LNCAP (cell line): ENCODE measurements around the gene GPR141.

Source experiments
- CTCF ChIP-seq: fragments of 450-650 bp; IDR thresholded peaks from 2 replicates; pipeline ENCODE4 v1.5.1; 2017; ENCODE audit warnings: mild to moderate bottlenecking

GPR141 gene

GRCh38 chr7:37759526-37759925, 76.0 kb downstream of the GPR141 start:
- TF ChIP-seq CTCF: no peak

DNA sequence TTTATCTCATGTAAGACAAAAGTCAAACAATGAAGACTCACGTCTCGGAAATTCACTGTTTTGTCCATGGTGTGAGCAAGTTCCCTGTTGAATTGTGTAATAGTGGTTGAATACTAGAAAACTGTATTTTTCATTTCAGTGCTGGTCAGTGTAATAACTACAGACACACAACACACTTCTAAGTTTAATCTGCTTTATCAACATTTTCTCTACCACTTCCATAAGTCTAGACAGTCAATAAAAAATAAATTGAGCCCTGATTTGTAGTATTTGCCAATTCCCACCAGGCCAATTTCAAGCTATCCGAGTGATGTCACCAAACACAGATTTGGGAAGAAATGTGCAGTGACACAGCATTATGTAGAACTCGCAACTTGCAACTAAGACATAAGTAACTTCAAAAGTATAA, 81.9 kb downstream of the GPR141 start:
- no peak for TF ChIP-seq CTCF

DNA sequence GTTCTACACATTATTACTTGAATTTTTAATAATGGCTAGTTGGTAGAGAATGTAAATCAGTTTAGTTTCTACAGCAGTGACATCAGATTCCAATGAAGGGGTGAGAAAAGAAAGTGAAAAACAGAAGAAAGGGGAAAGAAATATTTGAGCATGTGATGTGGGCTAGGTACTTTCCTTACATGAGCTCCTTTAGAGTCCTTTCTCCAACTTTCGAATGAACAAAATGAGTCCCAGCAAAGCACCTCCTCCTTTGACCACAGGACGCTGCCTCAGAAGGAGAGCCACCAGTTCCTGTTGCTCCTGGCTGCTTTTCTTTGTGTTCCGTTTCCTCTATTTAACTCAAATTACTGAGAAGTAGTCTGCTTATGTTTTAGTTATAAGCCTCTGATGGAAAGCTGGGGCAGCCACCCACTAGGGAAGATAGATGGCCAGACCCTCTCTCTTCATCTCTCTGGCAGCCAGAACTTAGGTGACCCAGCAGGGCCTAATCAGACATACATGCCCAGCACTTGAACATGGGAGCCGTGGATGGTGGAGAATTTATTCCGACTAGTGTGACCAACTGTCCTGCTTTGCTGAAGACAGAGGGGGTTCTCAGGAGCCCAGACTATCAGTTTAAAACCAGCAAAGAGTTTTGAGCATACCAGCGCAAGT, 82.4 kb downstream of the GPR141 start:
- TF ChIP-seq CTCF: no peak

- no peak for TF ChIP-seq CTCF
These were observed 85.0 kb downstream of the GPR141 start for GRCh38 chr7:37768611-37769010.

- no peak for TF ChIP-seq CTCF
These were observed 85.7 kb downstream of the GPR141 start for GRCh38 chr7:37769291-37769690.

GRCh38 chr7:37769726-37770125, 86.2 kb downstream of the GPR141 start:
- no peak for TF ChIP-seq CTCF

DNA sequence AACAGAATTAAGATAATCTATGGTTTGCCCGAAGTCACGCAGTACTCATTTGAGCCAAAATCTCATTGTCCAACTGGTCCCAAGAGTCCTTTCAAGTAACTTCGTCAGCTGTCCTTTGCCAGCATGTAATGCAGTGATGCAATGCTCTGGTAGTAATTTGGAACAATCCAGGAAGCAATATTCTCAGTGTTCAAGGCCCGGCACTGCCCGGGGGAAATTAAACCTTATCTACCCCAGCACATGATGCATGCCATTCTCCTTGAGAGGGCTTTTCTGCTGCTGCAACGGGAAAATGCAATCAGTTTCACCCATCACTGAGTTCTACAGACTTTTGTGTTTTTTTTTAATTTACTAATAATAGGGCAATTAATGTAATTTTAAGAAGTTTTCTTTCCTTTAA, 87.3 kb downstream of the GPR141 start:
- TF ChIP-seq CTCF: no peak

DNA sequence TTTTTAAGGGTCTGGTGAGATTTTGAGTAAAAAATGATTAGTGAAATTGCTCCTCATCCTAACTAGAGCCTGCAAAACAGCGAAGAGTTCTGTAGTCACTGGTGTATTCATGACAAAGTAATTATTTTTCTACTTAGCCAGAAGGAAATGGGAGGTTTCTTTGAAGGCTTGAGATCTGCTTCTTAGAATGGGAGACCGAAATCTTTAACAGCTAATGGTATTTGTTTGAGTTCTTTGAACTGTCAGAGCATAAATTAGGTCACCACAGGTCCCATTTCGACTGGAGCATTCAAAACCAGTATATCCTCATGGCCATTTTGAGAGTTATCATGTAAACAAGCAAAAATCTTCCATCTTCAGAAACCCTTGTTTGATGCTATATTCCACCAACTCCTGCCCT, 87.8 kb downstream of the GPR141 start:
- TF ChIP-seq CTCF: no peak
